ENCODE results near the gene KRTAP10-10. TPM values are rescaled to one million over a fixed set of nuclear protein-coding genes. Genes with fewer than 3 reads are reported as not detected.

The KRTAP10-10 gene
- total RNA-seq, 1 experiment from 2014 or later = not detected

DNA sequence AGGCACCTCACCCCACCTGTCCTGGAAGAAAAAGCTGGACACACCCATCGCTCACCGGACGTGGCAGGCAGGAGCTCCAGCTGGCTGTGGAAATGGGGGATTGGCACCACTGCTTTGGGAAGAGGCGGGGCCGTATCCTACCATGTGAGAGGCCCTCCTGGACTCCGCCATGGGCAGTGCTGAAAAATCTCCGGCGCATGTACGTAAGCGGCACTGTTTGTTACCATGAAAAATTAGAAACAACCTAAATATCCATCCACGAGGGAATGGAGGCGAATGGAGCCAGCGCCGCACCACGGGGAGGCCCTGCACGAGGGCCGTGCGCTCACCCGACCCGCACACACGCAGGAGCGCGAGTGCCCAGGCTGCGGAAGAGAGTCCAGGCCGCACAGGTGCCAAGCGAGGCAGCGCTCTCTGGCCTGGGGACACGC lies 22.2 kb upstream of the KRTAP10-10 start:
- TF ChIP-seq, protein P1, sequence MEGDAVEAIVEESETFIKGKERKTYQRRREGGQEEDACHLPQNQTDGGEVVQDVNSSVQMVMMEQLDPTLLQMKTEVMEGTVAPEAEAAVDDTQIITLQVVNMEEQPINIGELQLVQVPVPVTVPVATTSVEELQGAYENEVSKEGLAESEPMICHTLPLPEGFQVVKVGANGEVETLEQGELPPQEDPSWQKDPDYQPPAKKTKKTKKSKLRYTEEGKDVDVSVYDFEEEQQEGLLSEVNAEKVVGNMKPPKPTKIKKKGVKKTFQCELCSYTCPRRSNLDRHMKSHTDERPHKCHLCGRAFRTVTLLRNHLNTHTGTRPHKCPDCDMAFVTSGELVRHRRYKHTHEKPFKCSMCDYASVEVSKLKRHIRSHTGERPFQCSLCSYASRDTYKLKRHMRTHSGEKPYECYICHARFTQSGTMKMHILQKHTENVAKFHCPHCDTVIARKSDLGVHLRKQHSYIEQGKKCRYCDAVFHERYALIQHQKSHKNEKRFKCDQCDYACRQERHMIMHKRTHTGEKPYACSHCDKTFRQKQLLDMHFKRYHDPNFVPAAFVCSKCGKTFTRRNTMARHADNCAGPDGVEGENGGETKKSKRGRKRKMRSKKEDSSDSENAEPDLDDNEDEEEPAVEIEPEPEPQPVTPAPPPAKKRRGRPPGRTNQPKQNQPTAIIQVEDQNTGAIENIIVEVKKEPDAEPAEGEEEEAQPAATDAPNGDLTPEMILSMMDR (IDR thresholded peaks at IDR 0.05; ENCODE audit: unreplicated experiment) = no peak
- intact Hi-C loops (cut with micrococcal nuclease) = no loop called here
- POLR2A ChIA-PET = no interaction called here
- peaks cover 23% of the 10 kb centered on the region for H3K9me3 Mint-ChIP-seq (ENCODE audit: unreplicated experiment)
- no TSS peak for BruUV-seq (replicated peaks)
- no peak overlapping the region for H3K4me3 Mint-ChIP-seq (ENCODE audit: unreplicated experiment)
- peaks cover 71% of the 10 kb centered on the region for H3K27me3 Mint-ChIP-seq (ENCODE audit: insufficient read depth, unreplicated experiment)
- H3K36me3 Mint-ChIP-seq (ENCODE audit: insufficient read depth, unreplicated experiment) = no peaks in the 10 kb centered on the region
- H3K4me1 Mint-ChIP-seq (ENCODE audit: insufficient read depth, unreplicated experiment) = peaks cover 8% of the 10 kb centered on the region
- CTCF ChIA-PET = no interaction called here
- no peak for DNase-seq (ENCODE audit: unreplicated experiment)
- no peak overlapping the region for H3K27ac Mint-ChIP-seq (ENCODE audit: low read depth, unreplicated experiment)

DNA sequence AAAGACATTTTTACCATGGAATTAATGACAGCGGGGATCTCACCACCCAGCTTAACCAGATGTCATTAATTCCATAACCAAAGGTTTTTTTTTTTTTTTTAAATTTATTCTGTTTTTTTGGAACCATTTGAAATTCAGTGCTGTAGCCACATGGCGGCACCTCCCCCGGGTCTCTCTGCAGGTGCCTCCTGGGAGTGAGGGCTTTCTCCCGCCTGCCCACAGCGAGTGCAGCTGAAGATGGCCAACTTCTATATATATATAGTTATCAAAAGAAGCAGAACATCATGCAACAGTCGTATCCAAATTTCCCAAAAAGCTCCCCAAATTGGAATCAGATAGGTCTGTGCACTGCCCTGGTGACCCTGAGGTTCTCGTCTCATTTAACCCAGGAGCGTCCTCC lies 21.7 kb upstream of the KRTAP10-10 start:
- H3K9me3 Mint-ChIP-seq (ENCODE audit: unreplicated experiment) = peaks cover 26% of the 10 kb centered on the region
- no peaks in the 10 kb centered on the region for H3K36me3 Mint-ChIP-seq (ENCODE audit: insufficient read depth, unreplicated experiment)
- no TSS peak for BruUV-seq (replicated peaks)
- TF ChIP-seq, protein P1 (IDR thresholded peaks at IDR 0.05; ENCODE audit: unreplicated experiment) = no peak
- DNase-seq (ENCODE audit: unreplicated experiment) = no peak
- no peak overlapping the region for H3K27ac Mint-ChIP-seq (ENCODE audit: low read depth, unreplicated experiment)
- intact Hi-C loops (cut with micrococcal nuclease) = no loop called here
- CTCF ChIA-PET = no interaction called here
- peaks cover 8% of the 10 kb centered on the region for H3K4me1 Mint-ChIP-seq (ENCODE audit: insufficient read depth, unreplicated experiment)
- H3K4me3 Mint-ChIP-seq (ENCODE audit: unreplicated experiment) = no peak overlapping the region
- POLR2A ChIA-PET = no interaction called here
- H3K27me3 Mint-ChIP-seq (ENCODE audit: insufficient read depth, unreplicated experiment) = peaks cover 73% of the 10 kb centered on the region

DNA sequence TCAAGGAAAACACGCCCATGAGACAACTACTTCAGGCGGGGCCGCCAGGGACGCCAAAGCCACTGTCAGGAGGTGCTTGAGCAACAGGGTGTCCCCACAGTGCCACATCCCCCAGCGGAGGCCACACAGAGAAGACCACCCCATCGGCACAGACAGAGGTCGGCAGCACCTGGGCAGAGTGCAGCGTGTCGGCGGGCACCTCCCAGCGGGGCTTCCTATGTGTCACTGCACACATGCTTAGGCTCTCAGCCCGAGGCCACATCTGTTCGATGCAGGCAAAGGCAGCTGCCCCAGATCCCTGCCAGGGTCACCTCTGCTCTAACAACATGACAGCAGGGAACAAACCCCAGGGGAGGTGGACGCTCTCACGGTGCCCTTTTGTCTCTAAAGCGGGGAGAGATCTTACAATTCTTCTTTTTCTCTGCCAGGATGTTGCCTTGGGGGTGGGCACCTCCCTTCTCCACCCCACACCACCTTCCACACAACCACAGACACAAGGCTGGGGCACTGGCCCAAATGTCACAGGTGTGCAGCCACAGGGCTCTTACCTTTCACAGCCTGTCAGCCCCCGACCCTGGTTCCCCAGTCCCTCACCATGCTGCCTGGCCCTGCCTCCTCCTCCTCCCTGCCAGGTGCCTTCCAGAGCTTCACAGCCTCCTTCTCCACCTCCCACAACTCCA lies 21.1 kb upstream of the KRTAP10-10 start:
- Mint-ChIP-seq H3K4me1 (ENCODE audit: insufficient read depth, unreplicated experiment) (peaks cover 8% of the 10 kb centered on the region), H3K4me3 (ENCODE audit: unreplicated experiment) (no peak overlapping the region), H3K9me3 (ENCODE audit: unreplicated experiment) (peaks cover 31% of the 10 kb centered on the region), H3K27me3 (ENCODE audit: insufficient read depth, unreplicated experiment) (peaks cover 73% of the 10 kb centered on the region), H3K36me3 (ENCODE audit: insufficient read depth, unreplicated experiment) (no peaks in the 10 kb centered on the region), H3K27ac (ENCODE audit: low read depth, unreplicated experiment) (no peak overlapping the region)
- CTCF ChIA-PET = no interaction called here
- no peak for DNase-seq (ENCODE audit: unreplicated experiment)
- intact Hi-C loops (cut with micrococcal nuclease) = no loop called here
- POLR2A ChIA-PET = interaction anchor here (0.7 kb wide), 1 partner anchor 9 kb away, joined by 3 read pairs; no protein-coding TSS in a partner anchor
- TF ChIP-seq, protein P1 (IDR thresholded peaks at IDR 0.05; ENCODE audit: unreplicated experiment) = no peak
- no TSS peak for BruUV-seq (replicated peaks)

DNA sequence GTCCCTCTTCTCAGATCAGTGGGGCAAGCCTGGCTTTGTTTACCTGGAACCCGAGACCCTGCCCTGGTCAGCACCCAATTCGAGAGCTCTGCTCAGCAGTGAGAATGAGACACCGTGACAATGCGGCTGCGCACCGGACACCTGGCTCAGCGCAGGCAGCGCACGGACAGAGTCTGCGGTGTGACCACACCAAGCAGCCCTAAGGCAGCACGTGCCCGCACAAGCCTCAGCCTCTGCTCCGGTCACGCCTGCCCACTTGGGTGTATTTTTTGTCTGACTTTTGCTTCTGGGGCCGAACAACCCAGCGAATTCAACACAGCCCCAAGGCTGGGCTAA lies 20.6 kb upstream of the KRTAP10-10 start:
- intact Hi-C loops (cut with micrococcal nuclease) = no loop called here
- BruUV-seq (replicated peaks) = no TSS peak
- peak; percentile 24 for DNase-seq (ENCODE audit: unreplicated experiment)
- peaks cover 8% of the 10 kb centered on the region for H3K4me1 Mint-ChIP-seq (ENCODE audit: insufficient read depth, unreplicated experiment)
- H3K27ac Mint-ChIP-seq (ENCODE audit: low read depth, unreplicated experiment) = no peak overlapping the region
- H3K9me3 Mint-ChIP-seq (ENCODE audit: unreplicated experiment) = peaks cover 31% of the 10 kb centered on the region
- POLR2A ChIA-PET = interaction anchor here (0.7 kb wide), 1 partner anchor 9 kb away, joined by 3 read pairs; no protein-coding TSS in a partner anchor
- TF ChIP-seq, protein P1 (IDR thresholded peaks at IDR 0.05; ENCODE audit: unreplicated experiment) = no peak
- H3K36me3 Mint-ChIP-seq (ENCODE audit: insufficient read depth, unreplicated experiment) = no peaks in the 10 kb centered on the region
- H3K27me3 Mint-ChIP-seq (ENCODE audit: insufficient read depth, unreplicated experiment) = peaks cover 73% of the 10 kb centered on the region
- no peak overlapping the region for H3K4me3 Mint-ChIP-seq (ENCODE audit: unreplicated experiment)
- CTCF ChIA-PET = no interaction called here
